ENCODE measurements around the gene PCBP3.

DNA sequence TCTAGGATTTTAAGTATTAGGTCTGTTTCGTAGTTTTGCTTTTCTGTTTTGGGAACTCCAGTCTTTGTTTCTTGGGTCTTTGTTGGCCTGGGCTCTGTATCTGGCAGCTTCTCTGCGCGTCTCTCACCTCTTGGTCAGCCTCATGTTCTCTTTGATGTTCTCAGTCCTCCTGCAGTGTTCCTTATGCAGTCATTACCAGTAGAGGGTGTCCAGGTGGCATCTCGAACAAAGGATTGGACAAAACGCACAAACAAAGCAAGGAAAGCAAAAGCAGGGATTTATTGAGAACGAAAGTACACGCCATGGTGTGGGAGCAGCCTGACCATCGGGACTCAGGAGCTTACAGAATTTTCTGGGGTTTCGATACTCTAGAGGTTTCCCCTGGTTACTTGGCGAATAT lies 204.3 kb downstream of the PCBP3 start:
- TF ChIP-seq, protein P1, sequence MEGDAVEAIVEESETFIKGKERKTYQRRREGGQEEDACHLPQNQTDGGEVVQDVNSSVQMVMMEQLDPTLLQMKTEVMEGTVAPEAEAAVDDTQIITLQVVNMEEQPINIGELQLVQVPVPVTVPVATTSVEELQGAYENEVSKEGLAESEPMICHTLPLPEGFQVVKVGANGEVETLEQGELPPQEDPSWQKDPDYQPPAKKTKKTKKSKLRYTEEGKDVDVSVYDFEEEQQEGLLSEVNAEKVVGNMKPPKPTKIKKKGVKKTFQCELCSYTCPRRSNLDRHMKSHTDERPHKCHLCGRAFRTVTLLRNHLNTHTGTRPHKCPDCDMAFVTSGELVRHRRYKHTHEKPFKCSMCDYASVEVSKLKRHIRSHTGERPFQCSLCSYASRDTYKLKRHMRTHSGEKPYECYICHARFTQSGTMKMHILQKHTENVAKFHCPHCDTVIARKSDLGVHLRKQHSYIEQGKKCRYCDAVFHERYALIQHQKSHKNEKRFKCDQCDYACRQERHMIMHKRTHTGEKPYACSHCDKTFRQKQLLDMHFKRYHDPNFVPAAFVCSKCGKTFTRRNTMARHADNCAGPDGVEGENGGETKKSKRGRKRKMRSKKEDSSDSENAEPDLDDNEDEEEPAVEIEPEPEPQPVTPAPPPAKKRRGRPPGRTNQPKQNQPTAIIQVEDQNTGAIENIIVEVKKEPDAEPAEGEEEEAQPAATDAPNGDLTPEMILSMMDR (optimal IDR thresholded peaks at IDR 0.05 in 1 of 3, IDR thresholded peaks at IDR 0.05 in 1 of 3, conservative IDR thresholded peaks at IDR 0.05 in 1 of 3; ENCODE audit: extremely low read depth in 1 of 3, insufficient read depth in 2 of 3, low read length in 3 of 3) = no peak
- TF ChIP-seq EZH2 (IDR thresholded peaks at IDR 0.05; ENCODE audit: low read length) = no peak
